Skeletal muscle tissue (tissue), 4 donors: ENCODE results near the gene ELANE. TPM values are rescaled to one million over a fixed set of nuclear protein-coding genes. Genes with fewer than 3 reads are reported as not detected.
A peak's percentile ranks its signal among the peaks of the same experiment; 100 is the strongest.
"Not testable (repeated sequence)": the region's sequence is repeated elsewhere in the genome, so short reads cannot be mapped to it uniquely, and the experiment has no call there.

Experiments used
- H3K27ac ChIP-seq: one replicate; pipeline ENCODE4 v1.7.0; 2013; ENCODE audit warnings: mild to moderate bottlenecking, low read depth, low read length, inconsistent platforms
- H3K27me3 ChIP-seq, 3 donors: one replicate each; pipeline ENCODE4 v1.7.0; 2013; ENCODE audit warnings: low read length in 3 of 3; ENCODE audit not compliant: control insufficient read depth in 3 of 3, insufficient read depth in 3 of 3
- H3K36me3 ChIP-seq, 3 donors: one replicate each; pipeline ENCODE4 v1.7.0; 2013; ENCODE audit warnings: low read length in 3 of 3; ENCODE audit not compliant: control insufficient read depth in 3 of 3, insufficient read depth in 3 of 3
- H3K4me1 ChIP-seq, 3 donors: one replicate each; pipeline ENCODE4 v1.7.0; 2013; ENCODE audit warnings: low read length in 3 of 3, mild to moderate bottlenecking in 3 of 3; ENCODE audit not compliant: control insufficient read depth in 3 of 3, insufficient read depth in 3 of 3
- H3K4me3 ChIP-seq, 3 donors: one replicate each; pipeline ENCODE4 v1.7.0; 2013; ENCODE audit warnings: low read length in 3 of 3
- H3K9ac ChIP-seq, 3 donors: one replicate each; pipeline ENCODE4 v1.7.0; 2013; ENCODE audit warnings: low read length in 3 of 3, mild to moderate bottlenecking in 3 of 3, moderate library complexity in 2 of 3, low read depth in 1 of 3
- H3K9me3 ChIP-seq, 3 donors: one replicate each; pipeline ENCODE4 v1.7.0; 2013; ENCODE audit warnings: low read length in 3 of 3; ENCODE audit not compliant: control insufficient read depth in 3 of 3
- total RNA-seq: library from RNA; depleted of rRNA; stranded (reverse); fragments of >200 nt; gene quantifications from one replicate; pipeline ENCODE4 v1.2.3, GENCODE V29; 2014
- donor health status: Osteomylitis.

ELANE gene
- total RNA-seq, 1 donor from 2014 or later = 0.52 TPM

- Histone ChIP-seq H3K9me3 (no peaks in the 10 kb centered on the region), H3K36me3 (no peaks in the 10 kb centered on the region), H3K27ac (no peak overlapping the region), H3K27me3 (peaks cover 48 to 67% (median 53%) of the 10 kb centered on the region in 3 donors), H3K4me3 (no peak overlapping the region), H3K9ac (no peak overlapping the region), H3K4me1 (peaks cover 4 to 10% (median 6%) of the 10 kb centered on the region in 3 donors)
Measured at GRCh38 chr19:843180-843835, 8.8 kb upstream of the ELANE start.

- H3K4me1 ChIP-seq = peaks cover 2 to 8% (median 6%) of the 10 kb centered on the region in 3 donors
- no peaks in the 10 kb centered on the region for H3K9me3 ChIP-seq
- H3K4me3 ChIP-seq = no peak overlapping the region
- peaks cover 49 to 67% (median 50%) of the 10 kb centered on the region in 3 donors for H3K27me3 ChIP-seq
- H3K27ac ChIP-seq = no peak overlapping the region
- no peaks in the 10 kb centered on the region for H3K36me3 ChIP-seq
- H3K9ac ChIP-seq = no peak overlapping the region
Measured at GRCh38 chr19:843836-844545, 8.1 kb upstream of the ELANE start.

GRCh38 chr19:844546-844971, 7.5 kb upstream of the ELANE start:
- Histone ChIP-seq H3K36me3 (no peaks in the 10 kb centered on the region), H3K9me3 (no peaks in the 10 kb centered on the region), H3K27me3 (peaks cover 48 to 65% (median 55%) of the 10 kb centered on the region in 3 donors), H3K27ac (no peak overlapping the region), H3K4me1 (peaks cover 2 to 7% (median 6%) of the 10 kb centered on the region in 3 donors), H3K9ac (no peak overlapping the region), H3K4me3 (no peak overlapping the region)

- no peak overlapping the region for H3K27ac ChIP-seq
- H3K27me3 ChIP-seq = peaks cover 45 to 65% (median 51%) of the 10 kb centered on the region in 3 donors
- no peaks in the 10 kb centered on the region for H3K36me3 ChIP-seq
- peaks cover 9 to 14% (median 13%) of the 10 kb centered on the region in 3 donors for H3K4me1 ChIP-seq
- H3K4me3 ChIP-seq = no peak overlapping the region
- H3K9me3 ChIP-seq = no peaks in the 10 kb centered on the region
- H3K9ac ChIP-seq = no peak overlapping the region
Measured at GRCh38 chr19:845707-846521, 6.2 kb upstream of the ELANE start.

- H3K9me3 ChIP-seq = no peaks in the 10 kb centered on the region
- H3K27me3 ChIP-seq = peaks cover 54 to 66% (median 55%) of the 10 kb centered on the region in 3 donors
- H3K4me1 ChIP-seq = peaks cover 12 to 16% (median 13%) of the 10 kb centered on the region in 3 donors
- H3K9ac ChIP-seq = no peak overlapping the region
- no peaks in the 10 kb centered on the region for H3K36me3 ChIP-seq
- H3K27ac ChIP-seq = peak overlapping the region; percentile 65
- no peak overlapping the region for H3K4me3 ChIP-seq
Measured at GRCh38 chr19:848386-848921, 3.6 kb upstream of the ELANE start.

- not testable (repeated sequence) for H3K9ac ChIP-seq
Measured at GRCh38 chr19:849195-849594, 2.9 kb upstream of the ELANE start.

GRCh38 chr19:850221-850978, 1.7 kb upstream of the ELANE start:
- Histone ChIP-seq H3K4me1 (peaks cover 10 to 16% (median 12%) of the 10 kb centered on the region in 3 donors), H3K9ac (peak overlapping the region in 1 of 3 donors; percentile 60), H3K9me3 (no peaks in the 10 kb centered on the region), H3K4me3 (peak overlapping the region in 1 of 3 donors; percentile 49), H3K27ac (peak overlapping the region; percentile 61), H3K36me3 (no peaks in the 10 kb centered on the region), H3K27me3 (peaks cover 50 to 64% (median 51%) of the 10 kb centered on the region in 3 donors)

More at GRCh38 chr19:849195-849594, 2.9 kb upstream of the ELANE start:
- not testable (repeated sequence) for H3K9me3 ChIP-seq, H3K27ac ChIP-seq, H3K4me3 ChIP-seq, H3K36me3 ChIP-seq
- peaks cover 49 to 61% (median 51%) of the 10 kb centered on the region in 3 donors for H3K27me3 ChIP-seq
- peaks cover 10 to 16% (median 12%) of the 10 kb centered on the region in 3 donors for H3K4me1 ChIP-seq

- Histone ChIP-seq H3K9ac (peak overlapping the region in 1 of 3 donors; percentile 60), H3K27me3 (peaks cover 51 to 64% (median 53%) of the 10 kb centered on the region in 3 donors), H3K9me3 (no peaks in the 10 kb centered on the region), H3K36me3 (no peaks in the 10 kb centered on the region), H3K27ac (peak overlapping the region; percentile 61), H3K4me1 (peaks cover 10 to 16% (median 12%) of the 10 kb centered on the region in 3 donors), H3K4me3 (peak overlapping the region in 1 of 3 donors; percentile 49)
Measured at GRCh38 chr19:850979-851335, 1.1 kb upstream of the ELANE start.

- H3K9me3 ChIP-seq = no peaks in the 10 kb centered on the region
- no peaks in the 10 kb centered on the region for H3K36me3 ChIP-seq
- H3K27ac ChIP-seq = no peak overlapping the region
- no peak overlapping the region for H3K4me3 ChIP-seq
- H3K9ac ChIP-seq = no peak overlapping the region
- H3K4me1 ChIP-seq = peaks cover 10 to 12% (median 10%) of the 10 kb centered on the region in 3 donors
- H3K27me3 ChIP-seq = peaks cover 32 to 48% (median 37%) of the 10 kb centered on the region in 3 donors
Measured at GRCh38 chr19:853014-853585, 997 bp downstream of the ELANE start.
